ENCODE measurements around the gene UBE3D. TPM values are rescaled to one million over a fixed set of nuclear protein-coding genes. Genes with fewer than 3 reads are reported as not detected.

Gene UBE3D
- total RNA-seq, 1 experiment from 2014 or later: 10.7 TPM

DNA sequence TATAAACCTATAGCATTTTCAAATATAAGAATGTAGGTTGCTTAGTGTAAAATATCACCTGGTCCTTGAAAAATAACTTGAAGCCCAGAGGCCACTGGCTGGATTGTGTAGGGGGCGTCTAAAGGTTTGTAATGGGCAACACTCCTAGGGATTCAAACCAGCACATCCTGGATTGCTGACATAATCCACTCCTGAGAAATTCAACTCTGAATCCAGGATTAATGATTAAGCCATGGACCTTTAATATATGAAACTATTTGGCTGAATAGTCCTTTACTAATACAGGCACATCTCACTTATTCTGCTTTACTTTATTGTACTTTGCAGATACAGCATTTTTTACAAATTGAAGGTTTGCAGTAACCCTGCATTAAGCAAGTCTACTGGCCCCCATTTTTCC lies 160.8 kb downstream of the UBE3D start:
- Histone ChIP-seq H3K18ac (ENCODE audit: insufficient read length, low read depth, low read length) (no peak overlapping the region), H4K8ac (replicated peaks; ENCODE audit: insufficient read length, low read depth, low read length) (no peak overlapping the region), H2BK12ac (ENCODE audit: insufficient read length, low read depth, low read length) (no peak overlapping the region), H4K91ac (ENCODE audit: insufficient read length, low read depth, low read length) (no peak overlapping the region), H3K27ac (ENCODE audit: insufficient read length, low read depth, low read length) (no peak overlapping the region), H3K23ac (ENCODE audit: insufficient read length, low read depth, low read length) (no peak overlapping the region), H2BK20ac (ENCODE audit: low read depth, low read length, poor library complexity, severe bottlenecking) (no peak overlapping the region), H3K4me1 (ENCODE audit: insufficient read depth, low read length) (no peaks in the 10 kb centered on the region), H3K79me2 (ENCODE audit: insufficient read depth, low read length) (no peaks in the 10 kb centered on the region), H2BK120ac (ENCODE audit: low read depth, low read length, poor library complexity, severe bottlenecking) (no peak overlapping the region), H2AK5ac (ENCODE audit: insufficient read length, low read length) (no peak overlapping the region), H2BK15ac (ENCODE audit: low read depth, low read length) (no peak overlapping the region), H2BK5ac (ENCODE audit: insufficient read length, low read length) (no peak overlapping the region), H3K9ac (ENCODE audit: extremely low read depth, insufficient read length, low read length) (no peak overlapping the region), H3K79me1 (ENCODE audit: insufficient read depth, low read depth, low read length, poor library complexity, severe bottlenecking) (no peaks in the 10 kb centered on the region), H3K27me3 (ENCODE audit: insufficient read depth, low read length) (no peaks in the 10 kb centered on the region), H3K4me2 (ENCODE audit: insufficient read depth, insufficient read length, low read length) (no peak overlapping the region), H4K5ac (ENCODE audit: insufficient read length, low read depth, low read length) (no peak overlapping the region), H3K4ac (ENCODE audit: low read depth, low read length) (no peak overlapping the region), H3K56ac (ENCODE audit: insufficient read length, low read depth, low read length) (no peak overlapping the region), H3K9me3 (ENCODE audit: control insufficient read depth, low read depth, low read length) (no peaks in the 10 kb centered on the region), H2AFZ (ENCODE audit: low read length) (no peak overlapping the region), H4K20me1 (ENCODE audit: control insufficient read depth, insufficient read depth, insufficient read length) (no peaks in the 10 kb centered on the region), H3K23me2 (ENCODE audit: insufficient read length, low read depth, low read length, poor library complexity, severe bottlenecking) (no peaks in the 10 kb centered on the region), H3K14ac (ENCODE audit: insufficient read depth, low read length) (no peak overlapping the region), H3T11ph (ENCODE audit: low read length) (no peak overlapping the region)
- Mint-ChIP-seq H3K4me1 (peaks cover 3% of the 10 kb centered on the region in 2 experiments; a peak in 2 of 4 replicates), H3K9me3 (no peaks in the 10 kb centered on the region), H3K4me3 (no peak overlapping the region), H3K27ac (no peak overlapping the region), H3K27me3 (ENCODE audit: low read depth) (no peaks in the 10 kb centered on the region; the same call in 1 of the 2 replicates), H3K36me3 (ENCODE audit: insufficient read depth in 1 of 3, low read depth in 3 of 3) (no peaks in the 10 kb centered on the region)
- no peak for DNase-seq
- TF ChIP-seq, protein P1, sequence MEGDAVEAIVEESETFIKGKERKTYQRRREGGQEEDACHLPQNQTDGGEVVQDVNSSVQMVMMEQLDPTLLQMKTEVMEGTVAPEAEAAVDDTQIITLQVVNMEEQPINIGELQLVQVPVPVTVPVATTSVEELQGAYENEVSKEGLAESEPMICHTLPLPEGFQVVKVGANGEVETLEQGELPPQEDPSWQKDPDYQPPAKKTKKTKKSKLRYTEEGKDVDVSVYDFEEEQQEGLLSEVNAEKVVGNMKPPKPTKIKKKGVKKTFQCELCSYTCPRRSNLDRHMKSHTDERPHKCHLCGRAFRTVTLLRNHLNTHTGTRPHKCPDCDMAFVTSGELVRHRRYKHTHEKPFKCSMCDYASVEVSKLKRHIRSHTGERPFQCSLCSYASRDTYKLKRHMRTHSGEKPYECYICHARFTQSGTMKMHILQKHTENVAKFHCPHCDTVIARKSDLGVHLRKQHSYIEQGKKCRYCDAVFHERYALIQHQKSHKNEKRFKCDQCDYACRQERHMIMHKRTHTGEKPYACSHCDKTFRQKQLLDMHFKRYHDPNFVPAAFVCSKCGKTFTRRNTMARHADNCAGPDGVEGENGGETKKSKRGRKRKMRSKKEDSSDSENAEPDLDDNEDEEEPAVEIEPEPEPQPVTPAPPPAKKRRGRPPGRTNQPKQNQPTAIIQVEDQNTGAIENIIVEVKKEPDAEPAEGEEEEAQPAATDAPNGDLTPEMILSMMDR (conservative IDR thresholded peaks at IDR 0.05): no peak
- WGBS (ENCODE audit: extremely low coverage, insufficient read length, low lambda C conversion rate): no CpG with 5 or more reads among the region's 1 CpG

All from H9 (cell line).